ENCODE data around the gene TRANK1.
"Not testable (repeated sequence)": the region's sequence is repeated elsewhere in the genome, so short reads cannot be mapped to it uniquely, and the experiment has no call there.

DNA sequence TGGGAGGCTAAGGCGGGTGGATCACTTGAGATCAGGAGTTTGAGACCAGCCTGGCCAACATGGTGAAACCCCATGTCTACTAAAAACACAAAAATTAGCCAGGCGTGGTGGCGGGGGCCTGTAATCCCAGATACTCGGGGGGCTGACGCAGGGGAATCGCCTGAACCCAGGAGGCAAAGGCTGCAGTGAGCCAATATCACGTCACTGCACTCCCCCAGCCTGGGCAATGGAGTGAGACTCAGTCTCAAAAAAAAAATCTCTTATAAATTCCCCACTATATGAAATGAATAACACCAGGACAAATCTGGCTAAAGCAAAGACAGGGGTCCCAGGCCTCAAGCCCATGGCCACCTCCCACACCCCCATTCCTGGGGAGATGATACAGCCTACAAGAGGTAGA is 53.8 kb downstream of the TRANK1 start:
- TF ChIP-seq, protein P1, sequence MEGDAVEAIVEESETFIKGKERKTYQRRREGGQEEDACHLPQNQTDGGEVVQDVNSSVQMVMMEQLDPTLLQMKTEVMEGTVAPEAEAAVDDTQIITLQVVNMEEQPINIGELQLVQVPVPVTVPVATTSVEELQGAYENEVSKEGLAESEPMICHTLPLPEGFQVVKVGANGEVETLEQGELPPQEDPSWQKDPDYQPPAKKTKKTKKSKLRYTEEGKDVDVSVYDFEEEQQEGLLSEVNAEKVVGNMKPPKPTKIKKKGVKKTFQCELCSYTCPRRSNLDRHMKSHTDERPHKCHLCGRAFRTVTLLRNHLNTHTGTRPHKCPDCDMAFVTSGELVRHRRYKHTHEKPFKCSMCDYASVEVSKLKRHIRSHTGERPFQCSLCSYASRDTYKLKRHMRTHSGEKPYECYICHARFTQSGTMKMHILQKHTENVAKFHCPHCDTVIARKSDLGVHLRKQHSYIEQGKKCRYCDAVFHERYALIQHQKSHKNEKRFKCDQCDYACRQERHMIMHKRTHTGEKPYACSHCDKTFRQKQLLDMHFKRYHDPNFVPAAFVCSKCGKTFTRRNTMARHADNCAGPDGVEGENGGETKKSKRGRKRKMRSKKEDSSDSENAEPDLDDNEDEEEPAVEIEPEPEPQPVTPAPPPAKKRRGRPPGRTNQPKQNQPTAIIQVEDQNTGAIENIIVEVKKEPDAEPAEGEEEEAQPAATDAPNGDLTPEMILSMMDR (optimal IDR thresholded peaks at IDR 0.05 in 1 of 3, IDR thresholded peaks at IDR 0.05 in 1 of 3, conservative IDR thresholded peaks at IDR 0.05 in 1 of 3; ENCODE audit: extremely low read depth in 1 of 3, insufficient read depth in 2 of 3, low read length in 3 of 3), result not testable (repeated sequence)
- not testable (repeated sequence) for TF ChIP-seq EZH2 (IDR thresholded peaks at IDR 0.05; ENCODE audit: low read length)

Data from keratinocyte (primary cell).